Neural crest cell (in vitro differentiated cells): ENCODE measurements around the gene CD99L2. TPM values are rescaled to one million over a fixed set of nuclear protein-coding genes. Genes with fewer than 3 reads are reported as not detected.

Experiments used
- DNase-seq: peaks from one replicate; pipeline ENCODE4 v3.0.0; 2021; ENCODE audit warnings: low read depth, mixed read lengths, low spot score
- H3K27ac Mint-ChIP-seq: one replicate; pipeline ENCODE4 v1.8.0; 2021; ENCODE audit warnings: mild to moderate bottlenecking, mixed read lengths; ENCODE audit not compliant: unreplicated experiment
- H3K27me3 Mint-ChIP-seq: 2 replicates; pipeline ENCODE4 v1.8.0; 2021; ENCODE audit warnings: low read depth, mild to moderate bottlenecking, mixed read lengths
- H3K36me3 Mint-ChIP-seq: 2 replicates; pipeline ENCODE4 v1.8.0; 2021; ENCODE audit warnings: low read depth, mild to moderate bottlenecking, mixed read lengths
- H3K4me1 Mint-ChIP-seq: 2 replicates; pipeline ENCODE4 v1.8.0; 2021; ENCODE audit warnings: mixed read lengths
- H3K4me3 Mint-ChIP-seq: one replicate; pipeline ENCODE4 v1.8.0; 2021; ENCODE audit warnings: mild to moderate bottlenecking, mixed read lengths
- H3K9me3 Mint-ChIP-seq: 2 replicates; pipeline ENCODE4 v1.8.0; 2021; ENCODE audit warnings: mixed read lengths
- long read RNA-seq: library from polyadenylated mRNA; unstranded; transcript quantifications from one replicate; pipeline ENCODE4 v2.0.0, GENCODE V29; 2020
- total RNA-seq: library from RNA; stranded (reverse); gene quantifications from 2 replicates; pipeline ENCODE4 v1.2.1, GENCODE V29; 2021
- TF ChIP-seq, protein P1 (sequence below): fragments of 200-600 bp; sonication (generic); conservative IDR thresholded peaks from 2 replicates; pipeline ENCODE4 v1.5.0; 2021; ENCODE audit warnings: antibody characterized with exemption, mild to moderate bottlenecking

CD99L2 gene, protein sequence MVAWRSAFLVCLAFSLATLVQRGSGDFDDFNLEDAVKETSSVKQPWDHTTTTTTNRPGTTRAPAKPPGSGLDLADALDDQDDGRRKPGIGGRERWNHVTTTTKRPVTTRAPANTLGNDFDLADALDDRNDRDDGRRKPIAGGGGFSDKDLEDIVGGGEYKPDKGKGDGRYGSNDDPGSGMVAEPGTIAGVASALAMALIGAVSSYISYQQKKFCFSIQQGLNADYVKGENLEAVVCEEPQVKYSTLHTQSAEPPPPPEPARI
- 38.2 and 40.1 TPM in 2 replicates for total RNA-seq
- long read RNA-seq, transcript CD99L2-203 (11 exons, 3,604 nt): major isoform, 11 of 24 reads
- long read RNA-seq, partial matches to known transcripts: 3 of 24 reads
- long read RNA-seq, other reads (novel, unspliced or antisense): 9 of 24 reads

DNA sequence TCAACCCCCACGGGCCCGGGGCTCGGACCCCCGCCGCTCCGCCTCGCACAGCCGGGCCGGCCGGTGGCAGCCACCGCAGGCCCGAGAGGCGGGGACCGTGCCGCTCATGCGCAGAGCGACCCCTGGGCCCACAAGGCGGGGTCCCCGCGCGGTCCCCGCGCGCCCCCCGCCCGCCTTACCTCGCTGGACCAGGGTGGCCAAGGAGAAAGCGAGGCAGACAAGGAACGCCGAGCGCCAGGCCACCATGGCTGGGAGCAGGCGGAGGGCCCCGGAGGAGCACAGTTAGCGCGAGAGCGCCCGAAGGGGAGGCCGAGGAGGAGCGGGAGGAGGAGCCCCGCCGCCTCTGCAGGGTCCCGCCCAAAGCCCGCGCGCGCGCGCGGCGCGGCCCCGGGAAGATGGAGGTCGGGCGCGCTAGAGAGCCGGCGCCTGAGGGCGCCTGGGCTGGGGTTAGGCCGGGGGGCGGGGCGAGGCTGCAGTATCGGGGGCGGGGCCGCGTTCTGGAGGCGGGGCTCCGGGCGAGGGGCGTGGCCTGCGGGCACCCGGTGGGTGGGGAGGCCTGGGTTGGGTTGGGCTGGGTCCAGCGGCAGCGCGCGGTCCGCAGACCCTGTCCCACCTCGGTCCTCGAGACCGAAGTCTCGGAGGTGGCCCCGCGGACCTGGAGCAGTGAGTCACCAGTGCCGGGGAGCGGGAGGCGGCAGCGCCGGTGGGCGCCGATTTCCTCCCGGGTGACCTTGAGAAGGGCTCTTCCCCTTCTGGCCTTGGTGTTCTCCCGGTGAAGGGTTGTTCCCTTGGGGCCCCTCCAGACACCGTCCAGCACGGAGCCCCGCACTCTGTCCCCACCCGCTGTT lies at the start of gene CD99L2:
Gene CD99L2 (minus strand): TSS at position 326 of the 848 bp plus-strand sequence. CDS start 80 bp downstream, at position 246.
- H3K4me3 Mint-ChIP-seq: peak within 1 kb of the TSS; percentile 96
- DNase-seq: peak; percentile 80
- TF ChIP-seq, protein P1, sequence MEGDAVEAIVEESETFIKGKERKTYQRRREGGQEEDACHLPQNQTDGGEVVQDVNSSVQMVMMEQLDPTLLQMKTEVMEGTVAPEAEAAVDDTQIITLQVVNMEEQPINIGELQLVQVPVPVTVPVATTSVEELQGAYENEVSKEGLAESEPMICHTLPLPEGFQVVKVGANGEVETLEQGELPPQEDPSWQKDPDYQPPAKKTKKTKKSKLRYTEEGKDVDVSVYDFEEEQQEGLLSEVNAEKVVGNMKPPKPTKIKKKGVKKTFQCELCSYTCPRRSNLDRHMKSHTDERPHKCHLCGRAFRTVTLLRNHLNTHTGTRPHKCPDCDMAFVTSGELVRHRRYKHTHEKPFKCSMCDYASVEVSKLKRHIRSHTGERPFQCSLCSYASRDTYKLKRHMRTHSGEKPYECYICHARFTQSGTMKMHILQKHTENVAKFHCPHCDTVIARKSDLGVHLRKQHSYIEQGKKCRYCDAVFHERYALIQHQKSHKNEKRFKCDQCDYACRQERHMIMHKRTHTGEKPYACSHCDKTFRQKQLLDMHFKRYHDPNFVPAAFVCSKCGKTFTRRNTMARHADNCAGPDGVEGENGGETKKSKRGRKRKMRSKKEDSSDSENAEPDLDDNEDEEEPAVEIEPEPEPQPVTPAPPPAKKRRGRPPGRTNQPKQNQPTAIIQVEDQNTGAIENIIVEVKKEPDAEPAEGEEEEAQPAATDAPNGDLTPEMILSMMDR: no peak
- peak within 1 kb of the TSS; percentile 96 for H3K27ac Mint-ChIP-seq
- peaks cover 4% of the 10 kb centered on the region for H3K9me3 Mint-ChIP-seq
- H3K27me3 Mint-ChIP-seq: peaks cover 6% of the 10 kb centered on the region
- no peaks in the 10 kb centered on the region for H3K36me3 Mint-ChIP-seq
- peaks cover 7% of the 10 kb centered on the region for H3K4me1 Mint-ChIP-seq

DNA sequence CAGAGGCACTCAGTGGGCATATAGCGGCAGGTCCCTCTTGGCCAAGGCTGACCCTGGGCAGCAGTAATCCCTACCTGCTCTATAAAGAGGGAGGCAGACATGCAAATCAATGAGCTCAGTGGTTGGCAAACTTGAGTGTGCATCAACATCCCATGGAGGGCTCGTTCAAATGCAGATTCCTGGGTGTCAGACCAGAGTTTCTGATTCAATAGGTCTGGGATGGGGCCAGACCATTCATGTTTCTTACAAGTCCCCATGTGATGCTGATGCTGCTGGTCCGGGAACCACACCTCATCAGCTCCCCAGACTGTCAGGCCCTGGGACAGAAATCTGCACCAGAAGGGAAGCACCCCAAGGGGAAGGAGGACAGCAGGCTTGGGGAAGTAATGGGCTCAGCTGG lies 45.8 kb upstream of the CD99L2 start:
- no peak overlapping the region for H3K27ac Mint-ChIP-seq
- H3K27me3 Mint-ChIP-seq: no peaks in the 10 kb centered on the region
- no peaks in the 10 kb centered on the region for H3K4me1 Mint-ChIP-seq
- H3K36me3 Mint-ChIP-seq: no peaks in the 10 kb centered on the region
- H3K4me3 Mint-ChIP-seq: no peak overlapping the region
- no peak for DNase-seq
- TF ChIP-seq, protein P1: no peak
- H3K9me3 Mint-ChIP-seq: peaks cover 3% of the 10 kb centered on the region

DNA sequence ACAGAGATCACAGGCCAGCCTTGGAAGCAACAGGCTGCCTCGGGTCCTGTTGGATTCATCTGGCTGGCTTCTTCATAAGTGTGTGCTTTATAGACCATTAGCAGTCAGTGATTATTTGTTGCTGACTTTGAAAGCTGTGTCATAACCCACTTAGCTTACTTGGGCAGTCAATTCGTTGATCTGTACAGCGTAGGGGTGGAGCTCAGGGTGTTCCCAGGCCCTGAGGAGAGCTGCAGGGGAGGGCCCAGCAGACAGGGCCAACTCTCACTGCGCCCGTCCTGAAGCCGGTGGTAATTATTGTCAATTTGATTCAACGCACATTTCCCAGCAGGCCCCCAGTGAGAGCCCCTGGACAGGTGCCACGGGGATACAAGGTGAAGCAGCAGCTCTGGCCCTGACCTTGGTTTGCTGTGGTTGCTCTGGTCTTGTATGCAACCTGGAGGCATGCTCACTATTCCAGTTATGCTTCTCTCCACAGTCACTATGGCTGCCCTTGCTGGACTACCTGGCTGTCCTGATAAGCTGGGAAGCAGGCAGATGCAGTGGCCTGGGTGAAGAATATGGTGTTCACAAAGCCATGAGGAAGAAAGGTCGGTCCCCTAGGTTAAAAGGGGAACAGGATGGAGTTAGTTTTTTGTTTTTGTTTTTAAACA lies 44.6 kb upstream of the CD99L2 start:
- H3K4me3 Mint-ChIP-seq: no peak overlapping the region
- TF ChIP-seq, protein P1: no peak
- DNase-seq: no peak
- H3K9me3 Mint-ChIP-seq: peaks cover 8% of the 10 kb centered on the region
- H3K4me1 Mint-ChIP-seq: no peaks in the 10 kb centered on the region
- H3K36me3 Mint-ChIP-seq: peaks cover 4% of the 10 kb centered on the region
- H3K27ac Mint-ChIP-seq: no peak overlapping the region
- H3K27me3 Mint-ChIP-seq: no peaks in the 10 kb centered on the region

DNA sequence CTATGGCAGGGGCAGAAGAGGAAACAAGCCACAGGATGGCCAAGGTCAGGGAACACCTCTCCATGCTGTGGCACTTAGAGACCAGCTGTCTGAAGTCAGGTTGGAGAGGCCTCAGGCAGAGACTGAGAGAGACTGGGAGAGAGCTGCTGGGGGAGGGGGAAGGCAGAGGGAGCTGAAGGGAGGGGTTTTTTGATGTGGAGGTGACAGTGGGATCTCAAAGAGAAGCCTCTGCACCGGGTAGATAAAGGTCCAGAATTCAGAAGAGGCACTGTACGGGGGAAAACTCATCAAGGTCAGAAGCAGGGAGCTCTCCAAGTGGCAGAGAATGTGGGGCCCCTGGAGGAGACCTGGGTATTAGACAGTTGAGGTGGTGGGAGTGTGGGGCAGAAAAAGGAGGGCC lies 43.1 kb upstream of the CD99L2 start:
- Mint-ChIP-seq H3K4me3 (no peak overlapping the region), H3K27ac (no peak overlapping the region), H3K4me1 (no peaks in the 10 kb centered on the region), H3K9me3 (peaks cover 5% of the 10 kb centered on the region), H3K27me3 (no peaks in the 10 kb centered on the region), H3K36me3 (peaks cover 4% of the 10 kb centered on the region)
- no peak for DNase-seq
- TF ChIP-seq, protein P1: no peak

DNA sequence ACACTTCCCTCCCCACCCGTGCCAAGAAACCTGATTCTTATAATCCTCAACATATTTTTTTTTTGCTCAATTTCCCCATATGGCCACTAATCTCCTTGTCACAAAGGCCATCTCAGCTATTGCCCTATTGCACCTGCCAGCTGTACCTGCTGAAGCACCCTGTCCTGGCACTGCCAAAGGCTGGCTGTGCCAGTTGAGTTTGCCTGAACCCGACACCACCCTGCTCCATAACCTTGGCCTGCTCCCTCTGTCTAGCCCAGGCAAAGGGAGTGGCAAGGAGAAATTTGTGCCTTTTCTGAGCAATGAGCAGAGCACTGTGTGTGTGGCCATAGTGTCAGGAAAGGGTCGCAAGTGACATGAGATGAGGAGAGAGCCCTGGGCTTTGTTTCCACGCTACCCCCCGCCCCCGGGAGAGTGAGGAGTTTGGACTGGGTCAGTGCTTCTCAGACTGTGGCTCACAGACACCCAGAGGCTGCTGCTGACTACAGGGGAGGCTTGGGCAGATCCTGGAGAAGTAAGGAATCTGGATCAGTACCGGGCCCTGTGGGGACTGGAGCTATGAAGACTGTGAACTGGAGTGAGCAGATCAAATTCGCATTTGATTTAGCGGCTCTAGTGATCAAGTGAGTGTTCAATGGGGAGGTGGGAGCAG lies 42.5 kb upstream of the CD99L2 start:
- Mint-ChIP-seq H3K27me3 (no peaks in the 10 kb centered on the region), H3K9me3 (peaks cover 5% of the 10 kb centered on the region), H3K4me3 (no peak overlapping the region), H3K36me3 (peaks cover 4% of the 10 kb centered on the region), H3K27ac (no peak overlapping the region), H3K4me1 (no peaks in the 10 kb centered on the region)
- DNase-seq: no peak
- TF ChIP-seq, protein P1: no peak
